HG03571 (cell line): ENCODE data around the gene MMRN2.

Experiments used
- ATAC-seq: cut with Tn5 transposase; IDR thresholded peaks from one replicate; pipeline ENCODE4 v1.9.1; 2021; ENCODE audit not compliant: unreplicated experiment

MMRN2 gene

DNA sequence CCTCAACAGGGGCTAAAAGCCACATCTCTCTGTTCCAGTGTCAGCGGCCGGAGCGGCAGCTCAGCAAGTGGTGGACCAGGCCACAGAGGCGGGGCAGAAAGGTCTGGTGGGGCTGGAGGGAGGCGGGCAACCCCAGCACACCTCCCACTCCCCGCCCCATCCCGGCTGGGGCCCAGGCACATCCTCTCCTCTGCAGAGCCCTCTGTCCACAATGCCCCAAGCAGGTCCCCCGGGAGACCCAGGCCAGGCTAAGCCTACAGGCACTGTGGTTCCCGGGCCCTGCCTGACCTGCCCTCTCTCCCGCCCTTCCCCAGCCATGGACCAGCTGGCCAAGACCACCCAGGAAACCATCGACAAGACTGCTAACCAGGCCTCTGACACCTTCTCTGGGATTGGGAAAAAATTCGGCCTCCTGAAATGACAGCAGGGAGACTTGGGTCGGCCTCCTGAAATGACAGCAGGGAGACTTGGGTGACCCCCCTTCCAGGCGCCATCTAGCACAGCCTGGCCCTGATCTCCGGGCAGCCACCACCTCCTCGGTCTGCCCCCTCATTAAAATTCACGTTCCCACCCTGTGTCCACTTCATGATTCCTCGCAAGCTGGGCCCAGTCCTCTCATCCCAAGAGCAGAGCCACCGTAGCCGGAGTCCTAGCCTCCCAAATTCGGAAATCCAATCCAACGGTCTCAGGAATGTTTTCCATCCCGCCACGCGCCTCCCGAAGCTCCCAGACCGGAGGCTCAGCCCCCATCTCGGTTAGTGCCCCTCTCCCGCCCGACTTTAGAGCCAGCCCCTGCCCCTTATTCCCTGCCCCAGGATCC is 13.0 kb upstream of the MMRN2 start:
- ATAC-seq: no peak

DNA sequence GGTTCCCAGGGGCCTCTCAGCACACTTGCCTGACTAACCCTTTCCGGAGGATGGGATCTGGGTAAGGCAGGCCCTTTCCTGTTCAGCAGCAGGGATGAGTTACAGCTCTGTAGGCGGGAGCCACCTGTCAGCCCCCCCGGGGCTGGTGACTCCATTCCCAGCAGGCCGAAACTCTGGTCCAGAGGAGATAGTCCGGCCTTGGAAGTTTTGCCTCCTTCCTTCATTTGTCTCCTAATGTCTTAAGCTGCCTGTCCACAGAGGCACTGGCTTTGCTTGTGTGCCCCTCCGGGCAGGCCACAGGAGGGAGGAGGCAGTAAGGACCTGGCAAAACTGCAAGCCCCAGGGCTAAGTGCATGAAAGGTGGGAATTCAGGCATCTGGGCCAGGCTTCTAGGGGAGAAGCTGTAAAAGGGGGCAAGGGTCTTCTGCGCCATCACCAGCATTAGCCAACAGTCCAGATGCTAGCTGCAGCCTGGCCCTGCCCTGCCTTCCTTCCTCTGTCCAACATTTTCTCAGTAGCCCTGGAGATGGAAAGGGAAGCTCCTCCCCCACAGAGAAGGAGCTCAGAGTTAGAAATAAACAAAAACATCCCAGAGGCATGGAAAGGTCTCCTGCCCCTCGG is 12.1 kb upstream of the MMRN2 start:
- no peak for ATAC-seq

DNA sequence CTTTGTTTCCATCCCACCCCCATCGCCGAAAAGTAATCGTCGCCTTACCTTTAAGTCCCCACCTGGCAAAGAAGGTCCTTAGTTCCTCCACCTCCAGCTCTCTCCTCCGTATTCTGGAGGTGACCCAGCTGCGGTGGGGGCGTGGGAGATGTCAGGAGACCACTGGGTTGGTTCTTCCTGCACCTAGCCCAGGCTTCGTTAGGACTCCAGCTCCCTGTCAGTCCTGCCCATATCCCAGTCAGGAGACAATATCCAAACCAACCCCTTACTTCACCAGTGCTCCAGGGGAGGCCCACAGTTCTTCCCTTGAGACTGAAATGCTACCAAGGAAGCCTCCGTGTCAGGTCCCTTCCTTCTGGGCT is 11.6 kb upstream of the MMRN2 start:
- no peak for ATAC-seq

GRCh38 chr10:86968271-86968993 is 11.0 kb upstream of the MMRN2 start, which contains the start of gene ADIRF:
TSS of gene ADIRF (plus strand) at chr10:86968482. CDS start at chr10:86968545, 63 bp downstream.
- ATAC-seq: no peak

DNA sequence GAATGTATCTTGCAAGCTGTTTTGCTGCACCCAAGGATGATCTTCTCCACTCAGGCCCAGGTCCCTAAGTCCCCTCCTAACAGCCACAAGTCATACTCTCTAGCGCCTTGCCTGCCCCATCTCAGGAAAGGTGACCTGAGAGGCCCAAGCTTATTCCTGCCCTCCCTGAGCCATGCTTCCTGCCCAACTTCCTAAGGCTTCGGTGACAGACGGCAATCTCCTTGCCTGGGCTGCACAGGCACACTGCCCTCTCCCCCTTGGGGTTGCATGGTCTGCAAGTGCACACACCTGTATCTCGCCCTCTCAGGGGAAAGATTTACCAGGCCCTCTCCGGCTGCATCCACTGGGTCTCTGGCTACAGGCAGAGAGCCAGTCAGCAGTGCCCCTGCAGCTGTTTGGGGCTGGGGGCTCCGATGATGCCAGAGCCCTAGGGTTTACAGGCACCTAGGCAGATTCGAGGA is 10.1 kb upstream of the MMRN2 start:
- no peak for ATAC-seq

- ATAC-seq: no peak
Observed at GRCh38 chr10:86965986-86966654, 8.7 kb upstream of the MMRN2 start.

GRCh38 chr10:86964847-86965190 is 7.4 kb upstream of the MMRN2 start:
- ATAC-seq: no peak

GRCh38 chr10:86964061-86964846 is 6.8 kb upstream of the MMRN2 start:
- ATAC-seq: no peak

GRCh38 chr10:86963341-86963919 is 6.0 kb upstream of the MMRN2 start:
- ATAC-seq: no peak

DNA sequence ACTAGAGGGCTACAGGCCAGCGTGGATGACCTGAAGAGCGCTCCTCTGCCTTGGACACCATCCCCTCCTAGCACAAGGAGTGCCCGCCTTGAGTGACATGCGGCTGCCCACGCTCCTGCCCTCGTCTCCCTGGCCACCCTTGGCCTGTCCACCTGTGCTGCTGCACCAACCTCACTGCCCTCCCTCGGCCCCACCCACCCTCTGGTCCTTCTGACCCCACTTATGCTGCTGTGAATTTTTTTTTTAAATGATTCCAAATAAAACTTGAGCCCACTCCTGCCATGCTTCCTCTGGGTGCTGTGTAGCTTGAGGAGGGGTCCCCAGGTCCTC is 5.5 kb upstream of the MMRN2 start:
- no peak for ATAC-seq

DNA sequence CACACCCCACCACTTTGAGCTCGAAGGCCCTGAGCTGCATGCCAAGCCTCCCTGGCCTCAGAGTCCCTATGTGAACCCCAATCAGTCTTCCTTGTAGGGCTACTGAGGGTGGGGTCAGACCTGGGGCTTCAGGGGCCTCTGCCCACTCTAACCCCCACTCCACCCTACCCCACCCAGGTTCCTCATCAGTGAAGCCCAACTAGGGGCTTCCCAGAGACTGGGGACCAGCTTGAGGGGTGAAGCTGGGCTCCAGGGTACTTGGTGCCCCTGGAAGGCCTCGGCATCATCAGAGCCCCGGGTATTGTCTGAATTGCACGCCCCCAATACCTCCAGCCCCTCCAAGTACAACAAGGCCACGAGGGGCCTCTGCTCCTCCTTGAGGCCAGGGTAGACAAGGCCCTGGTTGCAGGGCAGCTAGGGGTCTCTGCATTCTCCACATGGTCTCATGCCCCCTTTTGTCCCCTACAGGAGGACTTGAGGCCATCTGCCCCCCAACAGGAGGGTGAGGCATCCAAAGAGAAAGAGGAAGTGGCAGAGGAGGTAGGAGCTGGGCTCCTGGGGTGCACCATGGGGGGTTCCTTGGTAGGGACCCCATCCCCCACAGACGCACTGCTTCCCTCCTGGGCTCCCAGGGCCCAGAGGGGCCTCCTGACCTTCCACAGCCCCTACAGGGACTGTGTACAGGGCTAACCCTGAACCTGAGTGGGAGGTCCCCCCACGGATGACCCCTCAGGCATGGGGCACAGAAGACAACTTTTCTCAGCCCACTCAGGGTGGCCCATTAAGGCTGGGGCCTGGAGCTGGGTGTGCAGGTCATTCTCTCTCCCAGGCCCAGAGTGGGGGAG is 4.9 kb upstream of the MMRN2 start:
- no peak for ATAC-seq

DNA sequence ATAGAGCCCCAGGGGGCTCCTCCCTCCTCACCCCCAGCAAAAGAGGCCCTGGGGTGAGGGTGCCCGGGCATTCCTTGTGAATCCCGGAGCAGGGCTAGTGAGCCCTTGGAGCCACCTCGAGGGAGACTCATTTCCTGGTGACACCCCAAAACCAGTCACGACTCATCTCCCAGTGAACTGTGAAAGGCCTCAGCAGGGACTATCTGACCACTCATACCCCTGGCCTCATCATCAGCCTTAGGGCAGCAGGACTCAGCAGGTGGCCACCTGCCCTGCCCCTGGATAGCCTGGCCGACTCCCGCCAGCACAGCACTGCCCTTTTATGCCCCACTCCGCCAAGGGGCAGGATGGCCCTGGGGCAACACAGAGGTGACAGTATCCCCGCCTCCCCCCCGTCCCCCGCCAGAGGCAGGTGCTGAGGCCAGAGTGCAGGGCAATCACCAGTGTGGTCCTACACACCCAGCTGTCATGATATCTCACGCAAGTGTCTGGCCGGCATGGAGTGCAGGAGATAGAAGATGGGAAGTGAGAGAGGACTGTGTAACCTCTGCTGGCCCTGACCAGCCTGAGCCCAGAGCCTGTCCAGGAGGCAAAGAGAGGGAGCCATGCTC is 4.2 kb upstream of the MMRN2 start:
- no peak for ATAC-seq

- no peak for ATAC-seq
Observed at GRCh38 chr10:86960863-86961434, 3.5 kb upstream of the MMRN2 start.

GRCh38 chr10:86960003-86960862 is 2.8 kb upstream of the MMRN2 start:
- ATAC-seq: no peak

DNA sequence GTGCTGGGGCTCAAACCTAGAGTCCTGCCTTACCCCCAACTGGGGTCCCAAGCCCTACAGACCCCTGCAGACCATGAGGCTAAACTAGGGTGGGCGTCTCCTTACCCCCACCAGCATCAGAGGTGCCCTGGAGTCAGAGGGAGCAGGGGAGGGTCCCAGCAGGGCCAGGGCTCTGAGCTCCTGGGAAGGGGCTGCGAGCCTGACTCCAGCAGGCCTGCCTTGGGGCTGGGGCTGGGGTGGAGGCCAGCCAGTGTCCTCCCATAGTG is 2.3 kb upstream of the MMRN2 start:
- ATAC-seq: no peak

DNA sequence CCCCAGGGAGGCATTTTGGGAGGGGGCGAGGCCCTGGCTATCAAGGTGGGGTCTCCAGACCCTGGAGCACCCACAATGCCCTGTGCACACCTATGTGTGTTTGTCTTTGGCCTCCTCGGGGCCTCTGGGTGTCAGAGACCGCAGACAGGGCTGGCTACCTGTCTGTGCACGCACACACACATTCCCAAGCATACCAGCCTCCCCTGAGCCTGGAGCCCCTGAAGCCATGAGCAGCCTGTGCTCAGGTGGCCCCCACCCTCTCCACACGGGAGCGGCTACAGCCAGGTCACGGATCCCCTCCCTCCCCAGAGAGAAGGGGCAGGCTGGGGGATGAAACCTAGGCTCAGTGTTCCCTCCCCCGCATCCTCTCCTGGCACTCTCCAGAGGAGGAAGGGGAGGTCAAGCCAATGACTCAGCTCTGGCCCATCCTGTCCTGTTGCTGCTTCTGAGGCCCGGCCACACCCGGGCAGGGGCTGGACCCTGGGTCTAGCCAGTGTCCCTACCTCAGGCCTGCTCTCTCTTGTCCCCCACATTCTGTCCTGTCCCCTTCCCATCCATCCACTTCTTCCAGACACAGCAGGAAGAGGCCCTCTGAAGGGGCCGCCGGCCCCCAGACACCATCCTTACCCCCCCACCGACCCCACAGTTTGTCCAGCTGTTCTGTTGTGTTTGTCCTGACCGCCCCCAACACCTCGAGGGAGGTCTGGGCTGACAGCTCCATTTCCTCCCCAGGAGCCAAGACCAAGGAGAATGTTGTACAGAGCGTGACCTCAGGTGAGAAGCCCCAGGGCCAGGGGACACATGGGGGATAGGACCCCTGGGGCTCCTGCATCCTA is 1.7 kb upstream of the MMRN2 start:
- ATAC-seq: no peak
